NCI-H460 (cell line): ENCODE results near the gene HMCES. TPM values are rescaled to one million over a fixed set of nuclear protein-coding genes. Genes with fewer than 3 reads are reported as not detected.

ENCODE experiments used
- DNase-seq: peaks from one replicate; pipeline ENCODE4 v3.0.0-alpha.2; 2016; ENCODE audit warnings: low read depth; ENCODE audit errors: extremely low read depth
- total RNA-seq: library from RNA; depleted of rRNA; stranded (reverse); fragments of >200 nt; shearing (Covaris generic); gene quantifications from 2 replicates; pipeline ENCODE4 v1.2.3, GENCODE V29; 2014

Gene HMCES
- total RNA-seq, 1 experiment from 2014 or later: 21.0 TPM

DNA sequence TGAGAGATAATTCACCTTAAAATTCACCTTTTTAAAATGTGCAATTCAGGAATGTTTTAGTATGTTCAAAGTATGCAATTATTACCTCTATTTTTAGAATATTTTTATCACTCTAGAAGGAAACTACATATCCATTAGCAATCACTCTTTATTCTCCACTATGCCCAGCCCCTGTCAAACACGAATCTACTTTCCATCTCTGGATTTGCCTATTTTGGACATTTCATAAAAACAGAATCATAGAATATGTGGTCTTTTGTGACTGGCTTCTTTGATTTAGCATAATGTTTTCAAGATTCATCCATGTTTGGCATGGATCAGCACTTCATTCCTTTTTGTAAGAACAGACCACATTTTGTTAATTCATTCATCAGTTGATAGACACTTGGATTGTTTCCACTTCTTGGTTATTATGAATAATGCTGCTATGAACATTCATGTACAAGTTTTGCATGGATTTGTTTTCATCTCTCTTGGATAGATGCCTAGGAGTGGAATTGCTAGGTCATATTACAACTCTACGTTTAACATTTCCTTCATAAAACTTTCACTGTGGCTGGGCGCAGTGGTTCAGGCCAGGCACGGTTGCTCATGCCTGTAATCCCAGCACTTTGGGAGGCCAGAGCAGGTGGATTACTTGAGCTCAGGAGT is 12.7 kb downstream of the HMCES start:
- no peak for DNase-seq

DNA sequence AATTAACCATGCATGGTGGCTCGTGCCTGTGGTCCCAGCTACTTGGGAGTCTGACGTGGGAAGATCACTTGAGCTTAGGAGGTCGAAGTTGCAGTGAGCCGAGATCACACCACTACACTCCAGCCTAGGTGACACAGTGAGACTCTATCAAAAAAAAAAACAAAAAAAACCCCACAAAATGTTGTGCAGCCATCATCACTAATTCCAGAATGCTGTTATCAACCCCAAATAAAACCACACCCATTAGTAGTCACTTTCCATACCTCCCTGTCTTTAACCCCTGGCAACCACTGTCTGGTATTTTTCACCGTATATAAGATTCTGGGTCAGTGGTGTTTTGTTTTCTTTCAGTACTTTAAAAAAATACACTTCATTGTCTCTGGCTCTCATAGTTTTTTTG is 16.6 kb downstream of the HMCES start:
- DNase-seq: no peak

DNA sequence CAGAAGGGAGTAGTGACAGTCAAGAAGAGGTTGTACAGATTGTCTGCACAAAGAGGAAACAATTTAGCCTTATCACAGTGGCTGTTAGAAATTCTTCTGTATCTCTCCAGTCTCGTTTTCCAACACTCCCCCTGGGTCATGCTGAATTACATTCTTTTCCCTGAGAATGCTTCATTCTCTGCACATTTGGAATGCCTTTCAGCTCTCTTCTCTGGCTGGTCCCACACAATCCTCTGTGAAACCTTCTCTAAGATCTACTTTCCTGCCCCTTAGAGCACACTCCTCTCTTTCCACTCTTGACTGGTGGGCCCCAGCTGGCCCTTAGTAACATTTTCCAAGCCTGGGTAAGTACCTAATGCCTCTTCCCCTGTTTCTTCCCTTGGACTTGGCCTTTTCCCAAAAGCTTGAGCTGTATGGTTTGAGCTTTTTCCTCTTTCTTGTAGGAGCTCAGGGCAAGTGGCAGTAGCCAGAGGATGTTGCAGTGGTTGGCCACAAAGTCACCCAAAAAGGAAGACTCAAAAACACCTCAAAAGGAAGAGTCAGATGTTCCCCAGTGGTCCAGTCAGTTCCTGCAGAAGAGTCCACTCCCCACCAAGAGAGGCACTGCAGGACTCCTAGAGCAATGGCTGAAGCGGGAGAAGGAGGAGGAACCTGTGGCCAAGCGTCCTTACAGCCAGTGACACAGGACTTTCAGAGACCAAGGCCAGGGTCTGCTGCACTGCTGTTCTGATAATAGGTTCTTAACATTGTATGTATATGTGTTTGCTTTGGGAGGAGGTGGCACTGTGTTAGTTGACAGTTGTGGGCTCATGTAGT is 25.7 kb downstream of the HMCES start:
- no peak for DNase-seq

DNA sequence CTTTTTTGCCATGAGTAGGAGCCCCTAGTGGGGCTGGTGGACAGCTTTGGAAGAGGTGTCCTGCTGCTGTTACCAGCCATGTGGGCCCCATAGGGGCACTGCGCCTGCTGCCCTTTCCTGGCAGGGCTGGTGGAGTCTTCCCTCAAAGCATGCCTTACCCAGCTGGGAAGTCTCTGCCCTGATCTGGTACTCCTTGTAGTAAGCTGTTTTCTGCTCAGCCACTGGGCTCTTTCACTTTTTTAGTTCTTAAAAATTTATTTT is 26.2 kb downstream of the HMCES start:
- no peak for DNase-seq

DNA sequence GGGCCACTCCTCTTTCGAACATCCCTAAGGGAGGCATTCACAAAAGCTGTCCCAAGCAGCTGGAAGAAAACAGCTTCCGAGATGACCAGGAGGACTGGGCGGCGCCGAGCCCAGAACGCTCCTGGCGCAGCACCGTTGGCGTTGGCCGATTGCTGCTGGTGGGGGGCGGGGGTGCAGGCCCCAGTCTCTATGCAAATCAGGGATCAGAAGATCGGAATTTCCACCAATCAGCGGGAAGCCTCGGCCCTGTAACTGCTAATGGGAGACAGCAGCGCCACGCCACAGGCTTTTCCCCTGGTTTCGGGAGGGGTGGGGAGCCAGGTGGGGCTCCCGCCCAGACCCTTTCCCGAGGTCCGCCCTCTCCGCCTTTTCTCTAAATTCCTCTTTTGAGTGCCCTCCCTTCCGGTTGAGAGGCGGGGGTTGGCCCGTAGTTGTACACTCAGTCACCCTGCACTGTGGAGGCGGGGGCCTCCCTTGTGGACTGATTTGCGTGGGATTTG is 27.0 kb downstream of the HMCES start:
- peak; percentile 85 for DNase-seq

DNA sequence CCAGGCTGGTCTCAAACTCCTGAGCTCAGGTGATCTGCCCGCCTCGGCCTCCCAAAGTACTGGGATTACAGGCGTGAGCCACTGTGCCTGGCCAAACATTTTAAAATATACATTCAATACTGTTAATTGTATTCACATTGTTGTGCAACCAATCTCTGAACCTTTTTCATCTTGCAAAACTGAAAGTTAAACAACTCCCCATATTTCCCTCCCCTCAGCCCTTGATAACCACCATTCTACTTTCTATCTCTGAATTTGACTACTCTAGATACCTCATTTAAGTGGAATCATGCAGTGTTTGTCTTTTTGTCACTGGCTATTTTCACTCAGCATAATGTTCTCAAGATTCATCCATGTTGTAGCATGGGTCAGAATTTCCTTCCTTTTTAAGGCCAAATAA is 30.0 kb downstream of the HMCES start:
- DNase-seq: no peak

DNA sequence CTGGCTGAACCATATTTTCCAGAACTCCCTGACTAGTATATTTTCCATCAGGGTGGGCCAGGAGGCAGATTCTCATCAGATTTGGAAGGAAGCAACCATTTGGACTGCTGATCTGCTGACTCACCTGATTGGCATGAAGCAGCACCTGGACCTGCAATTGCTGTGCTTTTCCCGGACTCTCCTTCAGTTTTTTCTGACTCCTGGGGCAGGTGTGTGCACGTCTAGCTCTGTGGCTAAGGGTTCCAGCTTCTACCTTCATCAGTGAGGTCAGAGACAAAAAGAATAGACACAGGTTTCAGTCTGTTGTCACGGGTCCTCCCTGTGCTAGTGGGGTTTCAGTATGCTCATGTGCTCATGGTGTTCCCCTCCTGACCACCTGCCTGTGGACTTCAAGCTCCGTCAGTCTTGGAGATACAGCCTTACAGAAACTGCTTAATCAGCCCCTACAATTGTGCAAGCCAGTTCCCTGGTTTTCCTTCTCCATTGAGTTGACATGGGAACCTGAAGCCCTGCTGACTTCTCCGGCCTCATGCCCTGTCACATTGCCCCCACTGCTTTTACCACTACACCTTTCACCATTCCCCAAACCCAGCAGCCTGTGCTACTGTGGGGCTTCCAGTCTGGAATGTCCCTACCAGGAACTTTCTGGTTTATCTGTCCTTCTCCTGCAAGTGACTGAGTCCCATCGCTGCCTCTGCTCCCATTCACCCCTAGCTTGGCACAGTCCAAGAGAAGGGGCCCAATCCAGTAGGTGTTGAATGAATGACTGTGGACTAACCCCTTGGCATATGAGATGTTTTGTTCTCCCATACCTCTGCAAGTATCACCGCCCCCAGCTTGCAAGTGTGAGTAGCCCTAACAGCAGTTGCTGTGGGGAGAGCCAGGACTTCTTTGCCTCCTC is 31.7 kb downstream of the HMCES start:
- DNase-seq: no peak

DNA sequence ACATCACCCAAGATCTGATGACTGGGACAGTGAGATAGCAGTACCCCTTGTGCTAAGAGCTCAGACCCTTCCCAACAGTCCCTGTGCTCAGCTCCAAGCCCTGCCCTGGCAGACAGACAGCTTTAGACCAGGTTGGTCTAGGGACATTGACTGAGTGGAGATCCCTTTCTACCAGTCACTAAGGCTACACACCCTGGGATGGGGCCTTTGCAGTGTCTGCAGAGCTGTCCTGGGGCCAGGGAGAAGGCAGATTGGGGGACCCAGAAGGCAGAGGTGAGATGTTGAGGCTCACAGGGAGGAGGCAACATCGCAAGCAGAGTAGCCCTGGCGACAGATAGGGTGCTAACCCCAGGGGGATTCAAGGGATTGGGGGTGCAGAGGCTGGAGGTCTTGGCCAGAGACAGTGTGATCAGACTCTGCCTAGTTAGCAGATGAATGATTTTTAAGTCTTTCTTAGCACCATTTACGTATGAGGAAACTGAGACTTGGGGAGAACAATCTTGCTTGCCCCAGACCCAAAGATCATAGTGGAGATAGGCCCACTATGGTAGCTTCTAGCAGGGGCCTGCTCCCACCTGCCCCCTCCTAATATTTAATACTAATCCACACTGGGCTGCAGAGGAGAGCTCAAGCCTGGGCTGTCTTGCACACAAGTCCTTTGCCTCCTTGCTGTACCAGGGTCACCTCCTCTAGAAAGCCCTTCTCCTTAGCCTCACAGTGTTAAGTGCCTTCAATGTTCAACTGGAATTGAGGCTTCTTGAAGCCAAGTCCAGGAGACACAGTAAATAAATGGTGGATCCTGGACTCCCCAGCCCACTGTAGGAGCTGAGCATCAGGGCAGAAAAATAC is 32.6 kb downstream of the HMCES start:
- DNase-seq: no peak

DNA sequence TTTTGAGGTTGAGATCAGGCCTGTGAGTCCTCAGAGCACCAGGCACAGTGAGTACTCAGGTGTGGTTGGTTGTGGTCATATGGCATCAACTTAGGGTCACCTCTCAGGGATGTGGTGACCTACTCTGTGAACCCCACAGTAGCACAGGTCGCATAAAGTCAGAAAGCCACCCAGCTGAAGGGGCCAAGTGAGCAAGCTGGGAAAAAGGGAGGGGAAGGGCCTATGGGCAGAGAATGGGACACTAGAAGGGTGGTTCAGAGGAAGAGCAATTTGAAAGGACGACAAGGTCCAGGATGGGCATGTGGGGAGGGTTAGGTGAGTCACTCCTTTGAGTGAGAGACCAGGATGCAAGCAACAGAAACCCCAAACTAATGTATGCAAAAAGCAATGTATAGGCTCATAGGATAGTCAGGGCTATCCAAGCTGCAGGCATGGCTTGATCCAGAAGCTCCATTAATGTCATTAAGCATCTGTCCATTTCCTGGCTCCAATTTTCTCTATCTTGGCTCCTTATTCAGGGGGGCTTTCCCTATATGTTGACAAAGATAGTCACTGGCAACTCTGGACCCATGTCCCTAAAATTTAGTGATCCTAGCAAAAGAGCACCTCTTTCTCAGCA is 33.5 kb downstream of the HMCES start:
- no peak for DNase-seq

DNA sequence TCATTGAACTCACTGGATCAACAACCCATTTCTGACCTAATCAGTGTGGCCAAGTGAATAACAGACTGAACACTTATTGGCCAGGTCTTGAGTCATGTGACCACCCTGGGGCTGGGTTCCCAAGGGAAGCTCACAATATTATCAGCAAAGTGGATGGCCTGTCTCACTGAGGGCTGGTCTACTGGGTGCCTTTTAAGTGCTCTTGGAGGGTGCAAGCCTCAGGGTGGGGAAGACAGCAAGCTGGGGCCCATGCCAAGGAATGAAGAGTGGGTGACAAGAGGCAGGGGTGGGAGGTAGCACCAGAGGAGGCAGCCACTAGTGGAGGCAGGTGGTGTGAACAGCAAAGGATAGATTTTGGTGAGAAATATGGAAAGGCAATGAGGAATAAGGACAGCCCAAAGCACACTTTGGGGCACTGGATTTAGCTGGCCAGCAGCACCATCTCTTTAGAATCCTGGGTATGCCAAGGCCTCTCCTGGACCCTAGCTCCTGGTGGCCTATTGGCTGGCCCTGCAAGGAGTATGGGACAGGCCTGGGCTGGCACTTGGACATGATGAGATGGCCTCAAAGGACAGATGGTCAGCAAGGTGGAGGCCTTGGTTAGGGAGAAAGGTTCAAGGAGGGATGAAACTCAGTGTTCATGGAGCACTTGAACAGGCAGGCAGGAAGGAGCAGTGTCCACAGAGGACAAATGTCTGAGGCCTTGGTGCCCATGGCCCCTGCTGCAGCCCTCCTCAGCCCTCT is 34.2 kb downstream of the HMCES start:
- DNase-seq: no peak

DNA sequence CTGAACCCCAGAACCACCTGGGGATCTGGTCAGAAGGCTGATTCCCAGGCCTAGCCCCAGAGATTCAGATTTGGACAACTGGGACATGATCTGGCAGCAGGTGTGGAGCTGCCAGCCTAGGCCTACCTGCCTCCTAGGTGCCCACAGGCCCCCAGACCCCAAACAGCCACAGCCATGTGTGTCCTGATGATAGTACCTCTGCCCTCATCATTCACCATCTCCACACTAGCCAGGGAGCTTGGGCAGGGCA is 34.7 kb downstream of the HMCES start:
- no peak for DNase-seq

DNA sequence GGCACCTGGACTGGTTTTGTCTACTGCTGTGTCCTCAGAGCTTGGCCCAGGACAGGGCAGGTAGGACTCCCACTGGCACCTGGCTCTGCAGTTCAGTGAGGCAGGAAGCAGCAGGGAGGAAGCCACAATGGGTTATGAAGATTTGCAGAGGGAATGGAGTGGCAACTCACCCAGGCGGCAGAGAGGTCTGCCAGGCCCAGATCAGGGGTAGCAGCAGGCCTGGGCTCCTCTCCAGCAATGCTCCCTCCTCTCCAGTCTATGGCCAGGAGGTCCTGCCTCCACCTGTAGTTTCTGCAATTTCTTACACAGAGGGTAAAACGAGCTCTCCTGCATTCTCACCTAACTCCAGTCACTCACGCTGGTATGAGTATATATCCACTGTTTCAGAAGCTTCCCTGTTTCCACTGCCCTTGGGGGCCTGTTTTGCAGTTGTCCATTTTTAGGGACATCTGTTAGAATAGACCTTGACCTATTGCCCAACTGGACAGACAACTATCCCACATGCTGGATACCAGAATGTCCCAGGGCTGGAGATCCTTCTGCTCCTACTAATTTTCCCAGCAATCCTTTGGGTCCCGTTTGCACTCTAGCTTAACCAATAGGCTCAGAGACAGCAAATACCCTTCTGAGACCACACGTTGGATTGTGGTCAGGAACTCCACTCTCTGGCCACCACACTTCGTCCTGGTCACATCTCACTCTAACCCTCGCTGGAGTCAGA is 35.2 kb downstream of the HMCES start:
- no peak for DNase-seq

DNA sequence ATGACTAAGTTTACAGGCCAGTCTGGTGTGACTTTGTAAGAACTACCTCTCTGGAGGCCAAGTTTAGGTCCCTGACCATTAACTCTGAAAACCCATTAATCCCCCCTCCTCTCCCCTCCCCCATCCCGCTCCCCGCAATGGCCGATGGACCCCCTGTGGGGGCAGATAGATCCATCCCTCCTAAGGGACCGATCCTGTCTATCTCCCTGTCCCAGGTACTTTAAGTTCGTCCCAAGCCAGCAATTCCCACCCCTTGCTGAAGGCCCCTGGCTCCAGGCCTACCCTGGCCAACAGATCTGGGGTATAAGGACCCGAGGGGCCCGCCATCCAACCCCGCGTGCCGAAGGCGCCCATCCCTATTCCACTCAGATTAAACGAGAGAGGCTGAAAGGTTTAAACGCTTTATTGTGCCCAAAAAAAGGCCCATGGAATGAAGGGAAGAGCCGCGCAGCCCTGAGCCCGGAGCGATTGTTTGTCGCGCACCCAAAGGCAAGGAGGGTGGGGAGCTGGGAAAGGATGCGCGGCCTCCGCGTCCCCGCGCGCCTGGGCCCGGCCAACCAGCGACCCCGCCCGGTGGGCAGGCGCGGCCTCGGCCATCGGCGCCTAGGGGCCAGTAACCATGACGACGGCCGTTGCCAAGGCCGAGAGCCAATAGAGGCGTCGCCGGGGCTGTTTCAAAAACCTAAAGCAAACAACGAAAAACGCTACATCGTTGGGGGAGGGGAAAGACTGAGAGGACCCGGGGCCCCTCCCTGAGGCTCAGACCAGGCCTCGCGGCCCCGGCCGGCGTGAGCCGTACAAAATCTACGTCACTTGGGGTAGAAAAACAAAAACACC is 35.9 kb downstream of the HMCES start:
- DNase-seq: peak; percentile 83

DNA sequence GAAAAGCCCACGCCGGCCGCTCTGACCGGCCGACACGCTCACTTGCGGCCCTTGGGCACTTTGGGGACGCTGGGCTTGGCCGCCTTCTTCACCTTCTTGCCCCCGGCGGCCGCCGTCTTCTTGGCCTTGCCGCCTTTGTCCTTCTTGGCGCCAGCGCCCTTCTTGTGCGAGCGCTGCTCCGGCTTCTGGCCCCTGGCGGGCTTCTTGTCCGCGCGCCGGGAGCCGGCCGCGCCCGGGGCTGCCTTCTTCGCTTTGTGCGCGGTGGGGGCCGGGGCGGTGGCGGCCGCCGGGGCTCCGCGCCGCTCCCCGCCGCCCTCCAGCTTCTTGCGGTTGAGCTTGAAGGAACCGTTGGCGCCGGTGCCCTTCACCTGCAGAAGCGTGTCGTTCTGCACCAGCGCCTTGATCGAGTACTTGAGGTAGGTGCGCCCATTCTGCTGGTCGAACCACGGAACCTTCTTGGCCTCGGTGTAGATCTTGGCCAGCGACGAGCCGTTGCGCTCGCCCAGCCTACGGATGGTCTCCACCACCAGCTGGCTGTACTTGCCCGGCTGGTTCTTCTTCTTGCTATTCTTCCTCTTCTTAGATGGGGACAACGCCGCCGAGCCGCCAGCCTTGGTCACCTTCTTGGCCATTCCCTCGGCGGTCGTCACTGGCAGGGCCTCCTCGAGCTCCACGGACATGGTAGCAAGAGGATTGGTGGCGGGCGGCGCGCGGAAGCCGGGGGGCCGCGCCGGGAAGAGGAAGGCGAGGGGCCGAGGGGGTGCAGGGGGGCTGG is 36.7 kb downstream of the HMCES start:
- DNase-seq: no peak

DNA sequence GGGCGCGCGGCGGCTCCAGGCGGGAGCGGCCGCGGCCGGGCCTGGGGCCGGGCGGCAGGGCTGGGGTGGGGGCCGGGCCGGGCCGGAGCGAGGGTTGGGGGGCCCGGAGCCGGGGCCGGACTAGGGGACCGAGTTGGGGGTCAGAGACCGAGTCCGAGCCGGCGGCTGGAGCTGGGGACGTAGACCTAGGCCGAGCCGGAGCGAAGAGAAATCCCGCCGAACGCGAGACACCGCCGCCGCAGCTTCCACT is 37.3 kb downstream of the HMCES start:
- no peak for DNase-seq

DNA sequence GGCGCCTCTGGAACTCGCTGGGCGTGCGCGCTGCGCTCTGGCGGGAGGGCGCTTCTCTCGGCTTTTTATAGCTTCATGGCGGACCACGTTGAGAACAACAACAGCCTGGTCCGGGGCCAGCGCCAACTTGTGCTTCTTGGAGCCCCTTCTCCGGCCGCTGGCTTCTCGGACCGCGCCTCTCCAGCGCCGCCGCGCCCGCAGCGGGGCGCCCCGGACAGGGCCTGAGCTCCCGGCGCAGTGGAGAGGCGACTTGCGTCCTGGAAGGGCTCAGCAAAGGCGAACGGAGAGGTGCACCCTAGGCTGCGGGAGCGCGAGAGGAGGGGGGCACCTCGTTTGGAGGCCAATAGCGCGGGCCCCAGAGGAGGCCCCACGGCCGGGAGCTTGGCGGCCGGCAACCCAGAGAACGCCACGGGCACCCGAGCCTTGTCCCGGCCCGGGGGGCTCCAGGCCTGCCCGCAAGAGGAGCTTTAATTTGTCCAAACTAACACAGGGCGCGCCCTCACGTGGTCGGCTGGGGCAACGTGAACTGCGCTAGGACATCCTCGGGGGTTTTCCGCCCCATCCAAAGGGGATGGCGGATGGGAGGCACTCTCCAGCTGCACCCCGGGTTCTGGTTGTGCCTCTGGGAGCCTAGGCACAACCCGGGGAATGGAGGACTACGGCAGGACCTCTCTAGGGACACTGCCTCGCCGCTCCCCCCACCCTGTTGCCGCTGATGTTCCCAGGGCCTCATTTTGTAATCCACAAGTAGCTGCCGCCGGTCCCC is 37.8 kb downstream of the HMCES start:
- DNase-seq: peak; percentile 74
